ENCODE measurements around the gene MAOB.

- TF ChIP-seq CTCF (IDR thresholded peaks at IDR 0.05 in 2 of 3, conservative IDR thresholded peaks at IDR 0.05 in 1 of 3; ENCODE audit: control insufficient read depth in 2 of 3, extremely low read depth in 1 of 3, insufficient read depth in 1 of 3, low read depth in 3 of 3, low read length in 3 of 3) (no peak), RFX5 (IDR thresholded peaks at IDR 0.05; ENCODE audit: low read depth, low read length) (no peak), MXI1 (IDR thresholded peaks at IDR 0.05; ENCODE audit: low read depth, low read length) (no peak), SMARCA5 (IDR thresholded peaks at IDR 0.05) (no peak), NRF1 (conservative IDR thresholded peaks at IDR 0.05; ENCODE audit: low read depth, low read length) (no peak), ZNF24 (IDR thresholded peaks at IDR 0.05) (no peak), PBX3 (IDR thresholded peaks at IDR 0.05; ENCODE audit: insufficient replicate concordance, low read depth, low read length) (no peak), POLR2AphosphoS5 (IDR thresholded peaks at IDR 0.05; ENCODE audit: low read length) (no peak), EP300 (IDR thresholded peaks at IDR 0.05; ENCODE audit: borderline replicate concordance in 1 of 2, control insufficient read depth in 1 of 2, low read depth in 2 of 2, low read length in 2 of 2) (no peak)
Observed at GRCh38 chrX:43817444-43817843, 64.8 kb downstream of the MAOB start.
